Lung (tissue), 12 donors: Measurements from ENCODE around the gene TBC1D10A. TPM values are rescaled to one million over a fixed set of nuclear protein-coding genes. Genes with fewer than 3 reads are reported as not detected.
A peak's percentile ranks its signal among the peaks of the same experiment; 100 is the strongest.

Source experiments
- ATAC-seq: fragments of 200-7000 bp; cut with Tn5 transposase; one replicate; pipeline ENCODE4 v1.9.1; 2020; ENCODE audit warnings: moderate number of reproducible peaks; ENCODE audit not compliant: insufficient read depth, low FRiP score
- DNase-seq, 3 donors: peaks; one replicate each; pipeline ENCODE4 v3.0.0-alpha.2; 2013 to 2017
- H3K27ac ChIP-seq, 2 donors: one replicate each; pipeline ENCODE4 v1.5.1; 2013; ENCODE audit warnings: mild to moderate bottlenecking in 2 of 2, moderate library complexity in 2 of 2, control low read depth in 1 of 2, inconsistent platforms in 1 of 2, low read depth in 1 of 2, low read length in 1 of 2
- H3K27me3 ChIP-seq, 3 donors: one replicate each; pipeline ENCODE4 v1.5.1; 2013; ENCODE audit warnings: low read length in 2 of 3; ENCODE audit not compliant: control insufficient read depth in 3 of 3, insufficient read depth in 3 of 3
- H3K36me3 ChIP-seq, 4 donors: one replicate each; pipeline ENCODE4 v1.5.1; 2013; ENCODE audit warnings: low read length in 4 of 4, mild to moderate bottlenecking in 1 of 4, moderate library complexity in 1 of 4; ENCODE audit not compliant: control insufficient read depth in 4 of 4, insufficient read depth in 4 of 4
- H3K4me1 ChIP-seq, 5 donors: one replicate each; pipeline ENCODE4 v1.5.1; 2013; ENCODE audit warnings: low read length in 5 of 5, mild to moderate bottlenecking in 2 of 5, moderate library complexity in 1 of 5; ENCODE audit not compliant: control insufficient read depth in 5 of 5, insufficient read depth in 5 of 5
- H3K4me3 ChIP-seq: one replicate; pipeline ENCODE4 v1.5.1; 2013; ENCODE audit warnings: mild to moderate bottlenecking, control low read depth, moderate library complexity
- H3K9ac ChIP-seq, 2 donors: one replicate each; pipeline ENCODE4 v1.5.1; 2013; ENCODE audit warnings: low read length in 2 of 2, control low read depth in 1 of 2; ENCODE audit not compliant: insufficient read depth in 1 of 2
- H3K9me3 ChIP-seq, 4 donors: one replicate each; pipeline ENCODE4 v1.5.1; 2013; ENCODE audit warnings: low read length in 3 of 4, mild to moderate bottlenecking in 1 of 4, moderate library complexity in 1 of 4; ENCODE audit not compliant: control insufficient read depth in 4 of 4, insufficient read depth in 3 of 4
- CTCF ChIP-seq: IDR thresholded peaks from 2 replicates; pipeline ENCODE4 v1.5.1; 2012; ENCODE audit warnings: mild to moderate bottlenecking; ENCODE audit errors: control extremely low read depth, extremely low read depth
- WGBS, 2 donors: extraction: QIAGEN DNeasy Blood & Tissue Kit; methylation state at CpG; one replicate each; pipeline ENCODE4 v1.1.7; 2013; 5-methylcytosine and 5-hydroxymethylcytosine counted together
- polyA plus RNA-seq, 2 donors: library from polyadenylated mRNA; stranded (reverse); fragments of 200-250 nt; gene quantifications; one replicate each; pipeline ENCODE4 v1.2.1, GENCODE V29; 2013
- total RNA-seq, 2 donors: library from RNA; depleted of rRNA in 1 of 2; stranded (reverse); fragments of >200 nt in 1 of 2; gene quantifications; one replicate each; pipeline ENCODE4 v1.2.1, GENCODE V29; 2014 to 2021
- donor health status: control.
- donor health status: control.
- donor health status: Bipolar disorder and iron deficiency.
- donor health status: healthy.
- donor health status: DM: yes; HTN: yes; CAD: no.

Gene TBC1D10A
- total and polyA plus RNA-seq, 4 donors, result 15.0 to 36.4 (median 26.6) TPM

- TF ChIP-seq CTCF, result no peak
- no peak for ATAC-seq
- peaks cover 0 to 1% (median 0%) of the 10 kb centered on the region in 3 donors for H3K27me3 ChIP-seq
- no peak overlapping the region for H3K4me3 ChIP-seq
- no peaks in the 10 kb centered on the region for H3K36me3 ChIP-seq
- H3K9ac ChIP-seq, result peak overlapping the region in 1 of 2 donors; percentile 14
- 59 to 74% methylated on average over 19 to 22 of the region's 22 CpGs for WGBS, 2 donors
- DNase-seq, result no peak
- H3K4me1 ChIP-seq, result peaks cover 0 to 74% (median 10%) of the 10 kb centered on the region in 5 donors
- H3K27ac ChIP-seq, result peak overlapping the region in 1 of 2 donors; percentile 11
- no peaks in the 10 kb centered on the region for H3K9me3 ChIP-seq
These were observed 74.1 kb downstream of the TBC1D10A start for GRCh38 chr22:30252411-30253204.

- Histone ChIP-seq H3K36me3 (no peaks in the 10 kb centered on the region), H3K9ac (no peak overlapping the region), H3K9me3 (no peaks in the 10 kb centered on the region), H3K4me3 (no peak overlapping the region), H3K27me3 (peaks cover 0 to 5% (median 2%) of the 10 kb centered on the region in 3 donors), H3K27ac (no peak overlapping the region), H3K4me1 (peaks cover 0 to 74% (median 10%) of the 10 kb centered on the region in 5 donors)
- no peak for TF ChIP-seq CTCF
- ATAC-seq (no peak), DNase-seq (peak; percentile 60 to 64 (median 63))
- whole genome bisulfite sequencing, 2 donors, result 79 to 83% methylated on average over 10 of the region's 10 CpGs
These were observed 75.0 kb downstream of the TBC1D10A start for GRCh38 chr22:30251711-30252110.

DNA sequence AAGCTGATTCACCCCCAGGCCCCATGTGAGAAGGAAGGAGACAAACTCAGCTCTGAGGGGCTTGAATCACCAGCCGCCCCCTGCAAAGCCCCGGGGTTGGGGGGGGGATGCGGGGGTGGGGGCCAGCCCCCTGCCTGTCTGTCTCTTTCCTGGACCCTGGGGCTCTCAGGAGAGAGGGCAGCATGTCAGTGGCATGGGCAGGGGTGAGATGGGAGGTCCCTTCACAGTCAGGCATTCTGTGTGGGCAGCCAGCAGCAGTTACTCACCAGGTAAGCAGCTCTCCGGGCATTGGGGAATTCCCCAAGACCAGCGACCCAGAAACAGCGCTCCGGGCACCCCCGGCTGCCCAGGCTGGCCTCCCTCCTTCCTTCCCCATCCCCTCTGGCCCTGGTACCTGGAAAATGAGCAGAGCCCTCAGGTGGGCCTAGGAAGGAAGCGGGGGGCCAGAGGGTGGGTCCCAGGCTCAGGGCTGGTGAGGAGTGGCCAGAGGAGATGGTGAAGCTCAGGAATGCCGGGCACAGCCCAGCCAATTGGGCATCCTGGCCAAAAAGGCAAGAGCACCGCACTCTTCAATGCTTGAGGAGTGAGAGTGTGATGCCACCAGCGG lies 76.0 kb downstream of the TBC1D10A start:
- WGBS, 2 donors, result 56 to 70% methylated on average over 12 of the region's 12 CpGs
- ATAC-seq (peak; percentile 8), DNase-seq (no peak)
- no peak for TF ChIP-seq CTCF
- no peak overlapping the region for H3K4me3 ChIP-seq
- no peaks in the 10 kb centered on the region for H3K36me3 ChIP-seq
- peaks cover 0 to 72% (median 10%) of the 10 kb centered on the region in 5 donors for H3K4me1 ChIP-seq
- H3K27ac ChIP-seq, result no peak overlapping the region
- no peak overlapping the region for H3K9ac ChIP-seq
- no peaks in the 10 kb centered on the region for H3K9me3 ChIP-seq
- peaks cover 0 to 5% (median 2%) of the 10 kb centered on the region in 3 donors for H3K27me3 ChIP-seq
